Neuronal stem cell (in vitro differentiated cells): ENCODE measurements around the gene MAST4.
A peak's percentile ranks its signal among the peaks of the same experiment; 100 is the strongest.

Experiments
- DNase-seq: peaks from one replicate; pipeline ENCODE4 v3.0.0-alpha.2; 2013; ENCODE audit warnings: low spot score
- H2AFZ ChIP-seq: one replicate; pipeline ENCODE4 v1.6.1; 2013; ENCODE audit warnings: mild to moderate bottlenecking, low read length, inconsistent platforms
- H2AK5ac ChIP-seq: 2 replicates; pipeline ENCODE4 v1.6.1; 2013; ENCODE audit warnings: low read depth, mild to moderate bottlenecking, inconsistent platforms, low read length, moderate library complexity, mixed read lengths
- H2BK120ac ChIP-seq: 2 replicates; pipeline ENCODE4 v1.6.1; 2013; ENCODE audit warnings: low read depth, mild to moderate bottlenecking, inconsistent platforms, low read length, moderate library complexity, mixed read lengths
- H2BK12ac ChIP-seq: one replicate; pipeline ENCODE4 v1.6.1; 2013; ENCODE audit warnings: low read length, inconsistent platforms
- H2BK15ac ChIP-seq: 2 replicates; pipeline ENCODE4 v1.6.1; 2013; ENCODE audit warnings: mild to moderate bottlenecking, low read length, inconsistent platforms, mixed read lengths
- H2BK5ac ChIP-seq: one replicate; pipeline ENCODE4 v1.6.1; 2013; ENCODE audit warnings: inconsistent platforms, mild to moderate bottlenecking, low read length, moderate library complexity
- H3K14ac ChIP-seq: one replicate; pipeline ENCODE4 v1.6.1; 2013; ENCODE audit warnings: low read length, inconsistent platforms
- H3K18ac ChIP-seq: 2 replicates; pipeline ENCODE4 v1.6.1; 2013; ENCODE audit warnings: low read length, inconsistent platforms
- H3K23ac ChIP-seq: 2 replicates; pipeline ENCODE4 v1.6.1; 2013; ENCODE audit warnings: low read depth, mild to moderate bottlenecking, mixed read lengths, low read length, inconsistent platforms; ENCODE audit not compliant: poor library complexity
- H3K27ac ChIP-seq: replicated peaks from 3 replicates; pipeline ENCODE4 v1.5.1; 2013; ENCODE audit warnings: low read length, inconsistent platforms
- H3K27me3 ChIP-seq, 3 experiments: 2 replicates each; pipeline ENCODE4 v1.6.1; 2013; ENCODE audit warnings: low read length in 3 of 3, mild to moderate bottlenecking in 2 of 3, inconsistent platforms in 1 of 3, low read depth in 1 of 3, mixed read lengths in 1 of 3, moderate library complexity in 1 of 3; ENCODE audit not compliant: control insufficient read depth in 3 of 3, insufficient read depth in 3 of 3
- H3K36me3 ChIP-seq, 2 donors: replicated peaks in 1 of 2; 2 replicates each; pipeline ENCODE4 v1.6.1; 2013; ENCODE audit warnings: low read length in 2 of 2; ENCODE audit not compliant: control insufficient read depth in 2 of 2, insufficient read depth in 2 of 2
- H3K4ac ChIP-seq: 2 replicates; pipeline ENCODE4 v1.6.1; 2013; ENCODE audit warnings: inconsistent platforms, mild to moderate bottlenecking, low read length, moderate library complexity
- H3K4me1 ChIP-seq, 2 donors: 1 replicate in 1 of 2; 2 replicates in 1 of 2; pipeline ENCODE4 v1.6.1; 2013; ENCODE audit warnings: low read length in 2 of 2, low read depth in 1 of 2; ENCODE audit not compliant: control insufficient read depth in 2 of 2, insufficient read depth in 1 of 2
- H3K4me2 ChIP-seq: one replicate; pipeline ENCODE4 v1.6.1; 2013; ENCODE audit warnings: mild to moderate bottlenecking, low read length, inconsistent platforms; ENCODE audit not compliant: insufficient read depth, poor library complexity, severe bottlenecking
- H3K4me3 ChIP-seq, 2 donors: 2 replicates each; pipeline ENCODE4 v1.5.1; 2013; ENCODE audit warnings: low read length in 2 of 2, mild to moderate bottlenecking in 2 of 2, inconsistent platforms in 1 of 2, moderate library complexity in 1 of 2
- H3K79me1 ChIP-seq: one replicate; pipeline ENCODE4 v1.6.1; 2013; ENCODE audit warnings: low read depth, mild to moderate bottlenecking, inconsistent platforms, low read length, moderate library complexity
- H3K9ac ChIP-seq: one replicate; pipeline ENCODE4 v1.6.1; 2013; ENCODE audit warnings: mild to moderate bottlenecking, low read depth, low read length, inconsistent platforms; ENCODE audit not compliant: poor library complexity
- H3K9me3 ChIP-seq, 2 donors: replicated peaks in 1 of 2; 2 replicates each; pipeline versions ENCODE3 to v1.6.1; 2013; ENCODE audit warnings: low read length in 2 of 2, mild to moderate bottlenecking in 2 of 2, inconsistent platforms in 1 of 2, low read depth in 1 of 2, mixed read lengths in 1 of 2, moderate library complexity in 1 of 2; ENCODE audit not compliant: control insufficient read depth in 2 of 2, insufficient read depth in 1 of 2
- H4K8ac ChIP-seq: one replicate; pipeline ENCODE4 v1.6.1; 2013; ENCODE audit warnings: low read depth, mild to moderate bottlenecking, inconsistent platforms, low read length, moderate library complexity
- H4K91ac ChIP-seq: one replicate; pipeline ENCODE4 v1.6.1; 2013; ENCODE audit warnings: low read length, low read depth, mild to moderate bottlenecking, inconsistent platforms; ENCODE audit not compliant: poor library complexity
- WGBS, 2 donors: extraction: QIAGEN DNeasy Blood & Tissue Kit; methylation state at CpG; one replicate each; pipeline ENCODE4 v1.1.7; 2013; ENCODE audit warnings: missing lambda C conversion rate in 2 of 2, mixed read lengths in 1 of 2; ENCODE audit not compliant: insufficient read length in 2 of 2, insufficient replicate concordance in 1 of 2; ENCODE audit errors: extremely low coverage in 2 of 2; 5-methylcytosine and 5-hydroxymethylcytosine counted together

MAST4 gene

GRCh38 chr5:66587771-66588170 lies 8.4 kb upstream of the MAST4 start:
- H3K4me3 ChIP-seq: no peak overlapping the region
- no peaks in the 10 kb centered on the region for H3K9me3 ChIP-seq
- H3K14ac ChIP-seq: no peak overlapping the region
- no peak overlapping the region for H3K4ac ChIP-seq
- no peak overlapping the region for H2AFZ ChIP-seq
- no peaks in the 10 kb centered on the region for H3K36me3 ChIP-seq
- no peak overlapping the region for H2BK15ac ChIP-seq
- no peak overlapping the region for H4K91ac ChIP-seq
- no peak for DNase-seq
- H3K18ac ChIP-seq: no peak overlapping the region
- H2BK5ac ChIP-seq: no peak overlapping the region
- whole genome bisulfite sequencing, 2 donors: no CpG with 5 or more reads among the region's 4 CpGs
- no peak overlapping the region for H2AK5ac ChIP-seq
- no peaks in the 10 kb centered on the region for H3K79me1 ChIP-seq
- peaks cover 0 to 13% (median 0%) of the 10 kb centered on the region in 3 experiments for H3K27me3 ChIP-seq
- no peak overlapping the region for H3K27ac ChIP-seq
- no peak overlapping the region for H3K23ac ChIP-seq
- no peak overlapping the region for H4K8ac ChIP-seq
- no peaks in the 10 kb centered on the region for H3K4me1 ChIP-seq
- no peak overlapping the region for H2BK12ac ChIP-seq
- no peak overlapping the region for H2BK120ac ChIP-seq
- no peak overlapping the region for H3K9ac ChIP-seq
- H3K4me2 ChIP-seq: no peak overlapping the region

GRCh38 chr5:66596636-66597182 lies 516 bp downstream of the MAST4 start:
- Histone ChIP-seq H3K4ac (no peak overlapping the region), H4K8ac (no peak overlapping the region), H3K27ac (no peak overlapping the region), H3K4me1 (peaks cover 1 to 5% of the 10 kb centered on the region in 2 donors), H3K36me3 (no peaks in the 10 kb centered on the region), H2BK12ac (no peak overlapping the region), H3K4me2 (peak overlapping the region; percentile 94), H3K18ac (peak overlapping the region; percentile 88), H4K91ac (no peak overlapping the region), H2AFZ (peak overlapping the region; percentile 97), H3K4me3 (peak overlapping the region; percentile 58 to 92), H3K23ac (no peak overlapping the region), H3K27me3 (peaks cover 0 to 51% (median 20%) of the 10 kb centered on the region in 3 experiments), H2BK15ac (no peak overlapping the region), H2BK120ac (no peak overlapping the region), H3K14ac (no peak overlapping the region), H2BK5ac (peak overlapping the region; percentile 63), H2AK5ac (no peak overlapping the region), H3K9me3 (peaks cover 0 to 2% of the 10 kb centered on the region in 2 donors), H3K79me1 (no peaks in the 10 kb centered on the region), H3K9ac (peak overlapping the region; percentile 77)
- DNase-seq: peak; percentile 30
- WGBS, 2 donors: no CpG with 5 or more reads among the region's 56 CpGs

- Histone ChIP-seq H3K27ac (no peak overlapping the region), H2BK120ac (no peak overlapping the region), H3K9me3 (peaks cover 0 to 2% of the 10 kb centered on the region in 2 donors), H4K8ac (no peak overlapping the region), H2AK5ac (no peak overlapping the region), H2BK15ac (no peak overlapping the region), H4K91ac (no peak overlapping the region), H3K27me3 (peaks cover 0 to 46% (median 20%) of the 10 kb centered on the region in 3 experiments), H2BK12ac (no peak overlapping the region), H2AFZ (peak overlapping the region; percentile 97), H3K14ac (no peak overlapping the region), H3K4me3 (peak overlapping the region; percentile 58 to 92), H2BK5ac (no peak overlapping the region), H3K4me1 (peaks cover 1 to 5% of the 10 kb centered on the region in 2 donors), H3K4ac (no peak overlapping the region), H3K9ac (peak overlapping the region; percentile 77), H3K36me3 (no peaks in the 10 kb centered on the region), H3K23ac (peak overlapping the region; percentile 8), H3K4me2 (peak overlapping the region; percentile 94), H3K18ac (peak overlapping the region; percentile 56), H3K79me1 (no peaks in the 10 kb centered on the region)
- peak; percentile 39 for DNase-seq
- WGBS, 2 donors: no CpG with 5 or more reads among the region's 35 CpGs
Observed at GRCh38 chr5:66597183-66597757, 1.1 kb downstream of the MAST4 start.

GRCh38 chr5:66602621-66603020 lies 6.4 kb downstream of the MAST4 start:
- no peak overlapping the region for H3K4me2 ChIP-seq
- H3K4me3 ChIP-seq: no peak overlapping the region
- peaks cover 0 to 2% of the 10 kb centered on the region in 2 donors for H3K9me3 ChIP-seq
- no peak overlapping the region for H2AK5ac ChIP-seq
- H3K4me1 ChIP-seq: no peaks in the 10 kb centered on the region
- no peak overlapping the region for H3K23ac ChIP-seq
- no peak overlapping the region for H2AFZ ChIP-seq
- H3K36me3 ChIP-seq: no peaks in the 10 kb centered on the region
- H3K4ac ChIP-seq: no peak overlapping the region
- no peak overlapping the region for H2BK12ac ChIP-seq
- H3K27me3 ChIP-seq: peaks cover 0 to 14% (median 8%) of the 10 kb centered on the region in 3 experiments
- H3K9ac ChIP-seq: no peak overlapping the region
- DNase-seq: no peak
- H2BK15ac ChIP-seq: no peak overlapping the region
- H3K79me1 ChIP-seq: no peaks in the 10 kb centered on the region
- H3K18ac ChIP-seq: no peak overlapping the region
- no CpG with 5 or more reads among the region's 1 CpG for WGBS, 2 donors
- H4K91ac ChIP-seq: no peak overlapping the region
- H3K27ac ChIP-seq: no peak overlapping the region
- H2BK120ac ChIP-seq: no peak overlapping the region
- H2BK5ac ChIP-seq: no peak overlapping the region
- no peak overlapping the region for H4K8ac ChIP-seq
- H3K14ac ChIP-seq: no peak overlapping the region
